Loucy (cell line): Measurements from ENCODE around the gene SLC5A3.

ENCODE experiments used
- H2AFZ ChIP-seq: fragments of 200-600 bp; sonication (generic); 2 replicates; pipeline ENCODE4 v1.6.0; 2016; ENCODE audit warnings: antibody characterized with exemption, mild to moderate bottlenecking, low read length, moderate library complexity
- H3F3A ChIP-seq: fragments of 200-600 bp; 2 replicates; pipeline ENCODE4 v1.6.0; 2016; ENCODE audit warnings: antibody characterized with exemption, low read depth, mild to moderate bottlenecking
- H3K27me3 ChIP-seq: fragments of 200-600 bp; sonication (generic); 2 replicates; pipeline ENCODE4 v1.6.1; 2014; ENCODE audit warnings: low read length, mild to moderate bottlenecking; ENCODE audit not compliant: insufficient read depth, poor library complexity, severe bottlenecking
- H3K36me3 ChIP-seq: fragments of 200-600 bp; sonication (generic); 2 replicates; pipeline ENCODE4 v1.6.1; 2016; ENCODE audit warnings: low read length; ENCODE audit not compliant: insufficient read depth
- H3K4me1 ChIP-seq: fragments of 200-600 bp; sonication (generic); 2 replicates; pipeline ENCODE4 v1.5.1; 2014; ENCODE audit warnings: low read length, mild to moderate bottlenecking; ENCODE audit not compliant: insufficient read depth, poor library complexity, severe bottlenecking
- H3K4me2 ChIP-seq: fragments of 200-600 bp; sonication (generic); 2 replicates; pipeline ENCODE4 v1.6.0; 2014; ENCODE audit warnings: antibody characterized with exemption, low read length, low read depth, mild to moderate bottlenecking; ENCODE audit not compliant: poor library complexity, severe bottlenecking
- H3K4me3 ChIP-seq: fragments of 200-600 bp; sonication (generic); 2 replicates; pipeline ENCODE4 v1.5.1; 2014; ENCODE audit warnings: low read length, mild to moderate bottlenecking, mixed read lengths; ENCODE audit not compliant: poor library complexity, severe bottlenecking
- H3K79me2 ChIP-seq: fragments of 200-600 bp; sonication (generic); 2 replicates; pipeline ENCODE4 v1.6.1; 2014; ENCODE audit warnings: low read length; ENCODE audit not compliant: insufficient read depth
- H3K9ac ChIP-seq: fragments of 200-600 bp; sonication (generic); 2 replicates; pipeline ENCODE4 v1.6.0; 2014; ENCODE audit warnings: mild to moderate bottlenecking, low read depth, low read length, moderate library complexity; ENCODE audit not compliant: poor library complexity, severe bottlenecking
- H3K9me2 ChIP-seq: fragments of 200-600 bp; sonication (generic); replicated peaks from 2 replicates; pipeline ENCODE4 v1.6.1; 2016; ENCODE audit warnings: low read depth, low read length, mixed read lengths
- H3K9me3 ChIP-seq: fragments of 200-600 bp; sonication (generic); 2 replicates; pipeline ENCODE4 v1.6.1; 2014; ENCODE audit warnings: mild to moderate bottlenecking, antibody characterized with exemption, low read length, low read depth; ENCODE audit not compliant: insufficient read depth
- H4K20me1 ChIP-seq: fragments of 200-600 bp; sonication (generic); 2 replicates; pipeline ENCODE4 v1.6.0; 2014; ENCODE audit warnings: antibody characterized with exemption, low read length, mild to moderate bottlenecking; ENCODE audit not compliant: insufficient read depth, poor library complexity, severe bottlenecking
- CTCF ChIP-seq: fragments of 200-600 bp; sonication (generic); conservative IDR thresholded peaks from 2 replicates; pipeline ENCODE4 v1.5.1; 2014; ENCODE audit warnings: mild to moderate bottlenecking, antibody characterized with exemption, low read length
- EZH2phosphoT487 ChIP-seq: fragments of 200-600 bp; IDR thresholded peaks from 2 replicates; pipeline ENCODE4 v1.6.1; 2018; ENCODE audit warnings: antibody characterized with exemption, mild to moderate bottlenecking, moderate library complexity, borderline replicate concordance

SLC5A3 gene

DNA sequence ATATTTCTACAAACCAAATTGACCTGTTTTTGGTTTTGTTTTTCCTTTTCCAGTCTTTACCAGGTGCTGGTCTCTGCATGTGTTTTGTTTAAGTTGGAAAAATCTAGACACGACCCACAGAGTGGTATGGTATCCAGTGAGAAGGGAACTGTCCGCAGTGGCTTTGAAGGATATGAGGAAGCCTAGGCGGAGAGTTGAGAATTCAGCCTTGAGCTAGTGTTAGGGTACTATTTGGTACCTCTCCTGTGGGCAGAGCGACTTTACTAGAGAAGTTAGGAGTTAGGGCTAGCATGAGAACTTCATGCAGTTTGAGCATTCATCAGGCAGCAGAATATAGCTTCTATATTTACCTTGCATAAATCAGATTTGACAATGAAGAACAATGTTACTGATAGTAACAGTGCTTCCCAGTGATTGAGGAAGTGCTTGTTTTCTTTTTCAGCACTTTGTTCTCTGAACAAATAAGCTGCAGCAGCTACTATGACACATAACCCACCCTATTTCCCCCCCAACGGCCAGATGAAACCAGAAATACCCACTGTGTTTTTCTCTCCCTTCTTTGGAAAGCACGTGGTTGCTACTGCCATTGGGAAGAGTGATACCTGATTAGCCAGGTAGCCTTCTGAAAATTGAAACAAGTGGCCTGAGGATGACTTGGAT is 19.0 kb downstream of the SLC5A3 start:
- no peaks in the 10 kb centered on the region for H3K9me3 ChIP-seq
- H3F3A ChIP-seq, result no peaks in the 10 kb centered on the region
- H3K36me3 ChIP-seq, result peaks cover 44% of the 10 kb centered on the region; the same call in 1 of the 2 replicates
- no peaks in the 10 kb centered on the region for H3K9me2 ChIP-seq
- no peak overlapping the region for H3K4me3 ChIP-seq
- H3K4me2 ChIP-seq, result no peak overlapping the region
- no peaks in the 10 kb centered on the region for H3K27me3 ChIP-seq
- TF ChIP-seq EZH2phosphoT487, result no peak
- no peak for TF ChIP-seq CTCF
- H2AFZ ChIP-seq, result no peak overlapping the region
- H4K20me1 ChIP-seq, result peaks cover 97% of the 10 kb centered on the region
- peaks cover 99% of the 10 kb centered on the region for H3K79me2 ChIP-seq
- H3K9ac ChIP-seq, result no peak overlapping the region
- H3K4me1 ChIP-seq, result peaks cover 58% of the 10 kb centered on the region

- Histone ChIP-seq H3K9me3 (no peaks in the 10 kb centered on the region), H3K4me1 (peaks cover 51% of the 10 kb centered on the region), H3K27me3 (no peaks in the 10 kb centered on the region), H3K9me2 (no peaks in the 10 kb centered on the region), H3K9ac (no peak overlapping the region), H3K4me2 (no peak overlapping the region), H2AFZ (no peak overlapping the region), H3K4me3 (no peak overlapping the region), H3F3A (no peaks in the 10 kb centered on the region), H3K36me3 (peaks cover 51% of the 10 kb centered on the region; the same call in 1 of the 2 replicates), H4K20me1 (peaks cover 95% of the 10 kb centered on the region), H3K79me2 (peaks cover 99% of the 10 kb centered on the region)
- no peak for TF ChIP-seq CTCF
- no peak for TF ChIP-seq EZH2phosphoT487
Observed at GRCh38 chr21:34093083-34093482, 19.7 kb downstream of the SLC5A3 start.

GRCh38 chr21:34094949-34095348 is 21.6 kb downstream of the SLC5A3 start:
- Histone ChIP-seq H3K79me2 (peaks cover 99% of the 10 kb centered on the region), H3K9me2 (no peaks in the 10 kb centered on the region), H3F3A (no peaks in the 10 kb centered on the region), H3K36me3 (peaks cover 57% of the 10 kb centered on the region; the same call in 1 of the 2 replicates), H3K9me3 (no peaks in the 10 kb centered on the region), H4K20me1 (peaks cover 93% of the 10 kb centered on the region), H3K4me1 (peaks cover 32% of the 10 kb centered on the region), H3K4me2 (no peak overlapping the region), H3K9ac (no peak overlapping the region), H3K27me3 (no peaks in the 10 kb centered on the region), H3K4me3 (no peak overlapping the region), H2AFZ (no peak overlapping the region)
- no peak for TF ChIP-seq CTCF
- TF ChIP-seq EZH2phosphoT487, result no peak
